ENCODE measurements around the gene FOXJ3.

FOXJ3 gene

DNA sequence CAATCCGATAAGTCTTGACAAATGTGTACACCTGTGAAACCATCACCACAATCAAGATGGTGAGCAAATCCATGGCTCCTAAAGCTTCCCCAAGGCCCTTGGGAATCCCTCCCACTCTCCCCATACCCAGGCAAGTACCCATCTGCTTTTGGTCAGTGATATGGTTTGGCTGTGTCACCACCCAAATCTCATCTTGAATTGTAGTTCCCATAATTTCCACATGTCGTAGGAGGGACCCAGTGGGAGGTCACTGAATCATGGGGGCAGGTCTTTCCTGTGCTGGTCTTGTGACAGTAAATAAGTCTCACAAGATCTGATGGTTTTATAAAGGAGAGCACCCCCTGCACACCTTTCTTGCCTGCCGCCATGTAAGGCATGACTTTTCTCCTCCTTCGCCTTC, 196.4 kb downstream of the FOXJ3 start:
- DNase-seq (ENCODE audit: low read depth, low spot score) = no peak
- H3K4me3 ChIP-seq (ENCODE audit: low read depth, low read length) = no peak overlapping the region
- in situ Hi-C loops (cut with HindIII; ENCODE audit: low sequenced_read_pairs) = no loop called here
- TF ChIP-seq, protein P1, sequence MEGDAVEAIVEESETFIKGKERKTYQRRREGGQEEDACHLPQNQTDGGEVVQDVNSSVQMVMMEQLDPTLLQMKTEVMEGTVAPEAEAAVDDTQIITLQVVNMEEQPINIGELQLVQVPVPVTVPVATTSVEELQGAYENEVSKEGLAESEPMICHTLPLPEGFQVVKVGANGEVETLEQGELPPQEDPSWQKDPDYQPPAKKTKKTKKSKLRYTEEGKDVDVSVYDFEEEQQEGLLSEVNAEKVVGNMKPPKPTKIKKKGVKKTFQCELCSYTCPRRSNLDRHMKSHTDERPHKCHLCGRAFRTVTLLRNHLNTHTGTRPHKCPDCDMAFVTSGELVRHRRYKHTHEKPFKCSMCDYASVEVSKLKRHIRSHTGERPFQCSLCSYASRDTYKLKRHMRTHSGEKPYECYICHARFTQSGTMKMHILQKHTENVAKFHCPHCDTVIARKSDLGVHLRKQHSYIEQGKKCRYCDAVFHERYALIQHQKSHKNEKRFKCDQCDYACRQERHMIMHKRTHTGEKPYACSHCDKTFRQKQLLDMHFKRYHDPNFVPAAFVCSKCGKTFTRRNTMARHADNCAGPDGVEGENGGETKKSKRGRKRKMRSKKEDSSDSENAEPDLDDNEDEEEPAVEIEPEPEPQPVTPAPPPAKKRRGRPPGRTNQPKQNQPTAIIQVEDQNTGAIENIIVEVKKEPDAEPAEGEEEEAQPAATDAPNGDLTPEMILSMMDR (IDR thresholded peaks at IDR 0.05; ENCODE audit: low read depth, low read length) = no peak

DNA sequence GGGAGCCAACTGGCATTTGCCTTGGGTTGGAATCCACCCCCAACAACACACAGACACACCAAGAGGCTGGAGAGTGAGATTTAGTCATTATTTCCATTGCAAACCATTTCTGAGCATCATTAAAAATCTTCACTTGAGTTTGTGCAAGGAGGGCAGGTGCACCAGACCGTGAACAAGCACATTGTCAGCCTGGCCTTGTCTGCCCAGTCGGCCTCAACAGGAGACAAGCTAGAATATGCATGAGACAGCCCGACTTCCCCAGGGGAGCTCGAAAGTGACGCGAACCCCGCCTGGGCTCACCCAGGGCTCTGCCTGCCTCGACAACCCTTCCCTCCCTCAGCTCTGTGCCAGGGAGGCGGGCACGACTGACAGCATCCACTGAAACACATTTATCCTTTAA, 197.3 kb downstream of the FOXJ3 start:
- TF ChIP-seq, protein P1 (IDR thresholded peaks at IDR 0.05; ENCODE audit: low read depth, low read length) = no peak
- H3K4me3 ChIP-seq (ENCODE audit: low read depth, low read length) = no peak overlapping the region
- in situ Hi-C loops (cut with HindIII; ENCODE audit: low sequenced_read_pairs) = no loop called here
- DNase-seq (ENCODE audit: low read depth, low spot score) = no peak

DNA sequence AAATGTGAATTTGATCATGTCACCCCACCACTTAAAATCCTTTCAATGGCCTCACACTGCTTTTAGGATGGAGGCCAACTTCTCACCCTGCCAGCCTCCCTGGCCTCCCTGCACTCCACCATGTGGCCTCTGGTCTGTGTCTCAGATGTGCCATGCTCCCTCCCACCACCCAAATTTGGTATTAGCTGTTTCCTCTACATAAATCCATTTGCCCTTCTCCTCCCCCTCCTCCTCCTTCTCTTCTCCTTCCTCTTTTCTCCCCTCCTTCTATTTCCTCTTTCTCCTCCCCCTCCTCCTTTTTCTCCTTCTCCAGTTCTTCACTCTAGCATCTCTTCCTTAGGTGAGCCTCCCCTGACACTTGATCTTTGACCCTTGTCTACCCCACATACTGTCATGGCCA, 198.6 kb downstream of the FOXJ3 start:
- TF ChIP-seq, protein P1 (IDR thresholded peaks at IDR 0.05; ENCODE audit: low read depth, low read length) = no peak
- in situ Hi-C loops (cut with HindIII; ENCODE audit: low sequenced_read_pairs) = no loop called here
- DNase-seq (ENCODE audit: low read depth, low spot score) = no peak

DNA sequence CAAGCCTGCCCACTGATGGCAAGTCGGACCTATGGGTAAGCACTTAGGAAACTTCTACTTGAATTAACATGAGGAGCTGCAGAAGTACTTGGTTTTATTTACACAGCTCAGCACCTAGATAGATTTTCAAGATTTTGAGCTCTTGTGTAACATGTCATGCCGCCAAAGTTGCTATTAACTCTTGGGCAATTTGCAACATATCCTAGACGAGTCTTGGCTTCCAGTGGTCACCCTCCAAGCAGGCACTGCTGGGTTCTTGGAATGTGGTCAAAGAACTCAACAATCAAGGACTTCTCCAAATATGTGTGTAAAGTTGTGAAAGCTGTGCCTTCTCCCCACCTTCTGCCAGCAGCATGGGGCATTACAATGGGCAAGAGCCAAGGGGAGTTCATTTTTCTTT, 199.6 kb downstream of the FOXJ3 start:
- TF ChIP-seq, protein P1 (IDR thresholded peaks at IDR 0.05; ENCODE audit: low read depth, low read length) = no peak
- DNase-seq (ENCODE audit: low read depth, low spot score) = no peak
- in situ Hi-C loops (cut with HindIII; ENCODE audit: low sequenced_read_pairs) = no loop called here
- H3K4me3 ChIP-seq (ENCODE audit: low read depth, low read length) = no peak overlapping the region

More for the DNA sequence above, 198.6 kb downstream of the FOXJ3 start:
- H3K4me3 ChIP-seq (ENCODE audit: low read depth, low read length) = no peak overlapping the region

DNA sequence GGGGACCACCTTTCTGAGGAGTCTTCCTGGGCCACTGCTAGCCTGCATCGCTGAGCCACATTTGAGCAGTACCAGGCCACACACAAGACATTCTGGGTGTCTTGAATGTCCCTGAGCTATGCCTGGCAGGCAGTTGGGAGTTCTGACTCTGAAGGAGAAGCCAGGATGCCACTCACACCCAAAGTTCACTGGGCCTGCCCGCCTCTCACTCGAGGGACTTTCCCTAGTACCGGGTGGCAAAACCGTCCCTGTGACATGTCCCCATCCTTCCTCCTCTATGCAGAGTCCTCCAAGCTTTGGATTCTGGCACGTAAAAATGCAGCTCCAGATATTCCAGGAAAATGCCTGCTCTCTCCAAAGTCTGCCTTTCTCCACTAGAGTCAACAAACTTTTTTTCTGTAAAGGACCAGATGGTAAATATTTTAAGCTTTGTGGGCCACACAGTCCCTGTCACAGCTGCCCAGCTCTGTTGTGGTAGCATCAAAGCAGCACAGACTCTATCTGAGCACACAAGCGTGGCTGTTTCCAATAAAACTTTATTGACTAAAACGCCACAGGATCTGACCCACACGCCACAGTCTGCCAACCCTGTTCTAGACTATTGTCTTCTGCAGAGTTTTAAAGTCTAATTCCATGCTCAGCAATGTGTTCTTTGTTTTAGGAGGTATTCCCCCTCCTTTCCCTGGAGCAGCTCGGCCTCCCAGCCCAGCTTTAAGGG, 201.1 kb downstream of the FOXJ3 start:
- TF ChIP-seq, protein P1 (IDR thresholded peaks at IDR 0.05; ENCODE audit: low read depth, low read length) = no peak
- no peak overlapping the region for H3K4me3 ChIP-seq (ENCODE audit: low read depth, low read length)
- no peak for DNase-seq (ENCODE audit: low read depth, low spot score)
- in situ Hi-C loops (cut with HindIII; ENCODE audit: low sequenced_read_pairs) = no loop called here

DNA sequence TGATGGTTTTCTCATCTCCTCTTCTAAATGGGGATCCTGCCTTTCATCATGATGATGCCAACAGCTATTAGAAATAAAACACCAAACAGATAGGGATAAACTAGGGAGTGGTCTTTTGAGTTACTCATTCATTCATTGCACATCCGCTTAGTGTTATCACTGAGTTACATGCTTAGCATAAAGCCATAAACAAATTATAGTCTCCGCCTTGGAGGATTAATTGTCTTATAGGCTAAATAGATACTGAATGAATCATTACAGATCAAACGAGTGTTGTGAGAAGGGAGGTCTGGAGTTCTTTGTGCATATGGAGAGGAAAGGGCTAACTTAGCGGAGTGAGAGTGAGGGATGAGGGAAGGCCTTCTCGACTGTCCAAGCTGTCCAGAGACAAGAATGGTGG, 201.6 kb downstream of the FOXJ3 start:
- no peak overlapping the region for H3K4me3 ChIP-seq (ENCODE audit: low read depth, low read length)
- no peak for DNase-seq (ENCODE audit: low read depth, low spot score)
- in situ Hi-C loops (cut with HindIII; ENCODE audit: low sequenced_read_pairs) = no loop called here
- TF ChIP-seq, protein P1 (IDR thresholded peaks at IDR 0.05; ENCODE audit: low read depth, low read length) = no peak

All from astrocyte of the spinal cord (primary cell).